BLaER1 treated with 17β-estradiol and CSF1 and Interleukin-3, amounts not matched to agents 10 nM and 100 nM (cell line): ENCODE results near the gene ZSCAN32.

Experiments used
- H3K27ac ChIP-seq, 11 experiments: shearing (Covaris generic); formaldehyde crosslinking; 2 replicates each; pipeline ENCODE4 v1.8.1; 2022
- H3K27me3 ChIP-seq, 11 experiments: shearing (Covaris generic); formaldehyde crosslinking; 2 replicates each; pipeline ENCODE4 v1.8.1; 2022
- H3K36me3 ChIP-seq, 11 experiments: shearing (Covaris generic); formaldehyde crosslinking; 2 replicates each; pipeline ENCODE4 v1.8.1; 2022
- H3K4me1 ChIP-seq, 10 experiments: shearing (Covaris generic); formaldehyde crosslinking; 2 replicates each; pipeline ENCODE4 v1.8.1; 2022
- H3K4me2 ChIP-seq, 11 experiments: shearing (Covaris generic); formaldehyde crosslinking; 2 replicates each; pipeline ENCODE4 v1.8.1; 2022
- H3K4me3 ChIP-seq, 10 experiments: shearing (Covaris generic); formaldehyde crosslinking; 2 replicates each; pipeline ENCODE4 v1.8.1; 2022
- H3K9ac ChIP-seq, 11 experiments: shearing (Covaris generic); formaldehyde crosslinking; 2 replicates each; pipeline ENCODE4 v1.8.1; 2022
- H3K9me3 ChIP-seq, 11 experiments: shearing (Covaris generic); formaldehyde crosslinking; replicated peaks in 1 of 11; 2 replicates each; pipeline ENCODE4 v1.8.1; 2022
- H4K20me1 ChIP-seq, 11 experiments: shearing (Covaris generic); formaldehyde crosslinking; 2 replicates each; pipeline ENCODE4 v1.8.1; 2022
- Cebpa-rat ChIP-seq, 11 experiments: shearing (Covaris generic); IDR thresholded peaks; 2 replicates each; pipeline ENCODE4 v1.8.1; 2022

Gene ZSCAN32

DNA sequence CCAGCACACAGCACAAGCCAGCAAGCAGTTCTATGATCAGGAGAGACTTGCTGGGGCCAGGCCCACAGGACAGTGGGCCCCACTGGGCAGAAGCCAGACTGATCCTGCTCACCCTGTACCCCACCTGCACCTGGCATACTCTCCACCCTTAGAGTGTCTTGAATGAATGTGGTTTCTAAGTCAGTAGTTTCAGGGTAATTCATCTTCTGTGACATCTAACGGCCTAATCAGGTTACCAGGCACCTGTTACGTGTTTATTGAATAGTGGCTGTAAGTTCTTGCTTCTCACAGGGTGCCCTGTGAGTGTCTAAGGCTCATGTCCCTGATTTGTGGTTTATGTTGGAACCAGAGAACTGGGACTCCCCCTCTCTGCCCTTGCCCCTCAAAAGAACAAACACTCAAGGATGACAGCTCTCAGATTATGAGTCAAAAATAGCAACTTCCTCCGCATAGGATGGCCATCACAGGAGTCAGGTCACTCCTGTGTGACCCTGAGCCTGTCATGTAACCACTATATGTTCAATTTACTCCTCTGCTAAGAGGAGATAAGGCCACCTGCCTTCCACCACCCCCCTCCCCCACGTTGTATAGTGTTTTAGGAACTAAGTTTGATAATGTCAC, 52.1 kb downstream of the ZSCAN32 start:
- Histone ChIP-seq H4K20me1 (no peaks in the 10 kb centered on the region), H3K4me1 (peaks cover 0 to 15% (median 9%) of the 10 kb centered on the region in 10 experiments; a peak in 15 of 20 replicates)

DNA sequence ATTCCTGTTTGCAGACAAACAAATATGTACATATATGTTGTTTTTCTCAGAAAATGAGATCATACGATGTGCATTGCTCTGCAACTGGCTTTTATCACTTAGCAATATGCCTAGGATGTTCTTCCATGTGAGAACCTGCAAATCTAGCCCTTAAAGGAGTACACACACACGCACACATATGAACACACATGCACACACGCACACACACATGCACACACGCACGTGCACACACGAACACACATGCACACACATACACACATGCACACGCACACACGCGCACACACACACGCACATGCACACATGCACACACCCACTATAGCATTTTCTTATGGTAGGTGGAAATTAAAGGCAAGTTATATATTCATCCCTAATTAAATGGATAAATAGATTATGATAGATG, 53.2 kb downstream of the ZSCAN32 start:
- no peak overlapping the region for H3K9ac ChIP-seq
- H4K20me1 ChIP-seq = no peaks in the 10 kb centered on the region
- H3K4me3 ChIP-seq = no peak overlapping the region
- H3K4me1 ChIP-seq = peaks cover 0 to 11% (median 6%) of the 10 kb centered on the region in 10 experiments; a peak in 7 of 20 replicates
- H3K27ac ChIP-seq = no peak overlapping the region
- H3K9me3 ChIP-seq = peaks cover 28 to 59% (median 40%) of the 10 kb centered on the region in 11 experiments
- no peak overlapping the region for H3K4me2 ChIP-seq
- no peak for TF ChIP-seq Cebpa-rat (IDR thresholded peaks at IDR 0.05)
- H3K27me3 ChIP-seq = no peaks in the 10 kb centered on the region
- no peaks in the 10 kb centered on the region for H3K36me3 ChIP-seq

More for the DNA sequence above, 52.1 kb downstream of the ZSCAN32 start:
- no peaks in the 10 kb centered on the region for H3K27me3 ChIP-seq
- no peaks in the 10 kb centered on the region for H3K36me3 ChIP-seq
- no peak overlapping the region for H3K4me3 ChIP-seq
- peaks cover 29 to 59% (median 40%) of the 10 kb centered on the region in 11 experiments for H3K9me3 ChIP-seq
- H3K27ac ChIP-seq = no peak overlapping the region
- no peak overlapping the region for H3K9ac ChIP-seq
- no peak for TF ChIP-seq Cebpa-rat (IDR thresholded peaks at IDR 0.05)
- H3K4me2 ChIP-seq = peak overlapping the region in 4 of 11 experiments; percentile 11 to 48 (median 20); a peak in 9 of 22 replicates

- Histone ChIP-seq H3K27ac (no peak overlapping the region), H4K20me1 (no peaks in the 10 kb centered on the region), H3K9me3 (peaks cover 30 to 58% (median 40%) of the 10 kb centered on the region in 11 experiments), H3K9ac (no peak overlapping the region), H3K27me3 (no peaks in the 10 kb centered on the region), H3K4me2 (no peak overlapping the region), H3K4me1 (peaks cover 0 to 11% (median 6%) of the 10 kb centered on the region in 10 experiments; a peak in 7 of 20 replicates), H3K4me3 (no peak overlapping the region), H3K36me3 (no peaks in the 10 kb centered on the region)
- TF ChIP-seq Cebpa-rat (IDR thresholded peaks at IDR 0.05) = no peak
Observed at GRCh38 chr16:3346041-3346440, 54.8 kb downstream of the ZSCAN32 start.
